ENCODE data around the gene SELENOW. TPM values are rescaled to one million over a fixed set of nuclear protein-coding genes. Genes with fewer than 3 reads are reported as not detected.
"Not testable (repeated sequence)": the region's sequence is repeated elsewhere in the genome, so short reads cannot be mapped to it uniquely, and the experiment has no call there.

The SELENOW gene
- total RNA-seq, 4 donors from 2014 or later: 487 to 722 (median 609) TPM

DNA sequence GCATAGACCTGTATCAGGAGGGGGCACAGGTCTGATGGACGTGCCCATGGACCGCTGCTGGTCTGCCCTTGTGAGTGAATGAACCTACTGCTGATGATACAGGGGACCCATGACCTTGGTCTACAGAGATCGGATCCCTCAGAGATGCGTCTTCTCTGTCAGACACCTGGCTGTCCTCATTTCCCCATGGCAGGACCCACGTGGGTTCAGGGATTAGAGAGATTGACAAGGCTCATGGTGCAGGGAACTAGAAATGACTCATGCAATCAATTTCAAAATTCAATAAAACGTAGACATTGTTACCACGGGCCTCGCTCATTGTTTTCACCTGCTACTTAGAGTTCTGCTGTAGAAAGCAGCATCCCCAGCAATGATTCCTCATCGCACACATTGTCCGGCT is 26.8 kb downstream of the SELENOW start:
- TF ChIP-seq, protein P1, sequence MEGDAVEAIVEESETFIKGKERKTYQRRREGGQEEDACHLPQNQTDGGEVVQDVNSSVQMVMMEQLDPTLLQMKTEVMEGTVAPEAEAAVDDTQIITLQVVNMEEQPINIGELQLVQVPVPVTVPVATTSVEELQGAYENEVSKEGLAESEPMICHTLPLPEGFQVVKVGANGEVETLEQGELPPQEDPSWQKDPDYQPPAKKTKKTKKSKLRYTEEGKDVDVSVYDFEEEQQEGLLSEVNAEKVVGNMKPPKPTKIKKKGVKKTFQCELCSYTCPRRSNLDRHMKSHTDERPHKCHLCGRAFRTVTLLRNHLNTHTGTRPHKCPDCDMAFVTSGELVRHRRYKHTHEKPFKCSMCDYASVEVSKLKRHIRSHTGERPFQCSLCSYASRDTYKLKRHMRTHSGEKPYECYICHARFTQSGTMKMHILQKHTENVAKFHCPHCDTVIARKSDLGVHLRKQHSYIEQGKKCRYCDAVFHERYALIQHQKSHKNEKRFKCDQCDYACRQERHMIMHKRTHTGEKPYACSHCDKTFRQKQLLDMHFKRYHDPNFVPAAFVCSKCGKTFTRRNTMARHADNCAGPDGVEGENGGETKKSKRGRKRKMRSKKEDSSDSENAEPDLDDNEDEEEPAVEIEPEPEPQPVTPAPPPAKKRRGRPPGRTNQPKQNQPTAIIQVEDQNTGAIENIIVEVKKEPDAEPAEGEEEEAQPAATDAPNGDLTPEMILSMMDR (IDR thresholded peaks at IDR 0.05): no peak
- no peak for TF ChIP-seq POLR2A (IDR thresholded peaks at IDR 0.05)
- H3K4me3 ChIP-seq (ENCODE audit: low read depth, poor library complexity, severe bottlenecking): no peak overlapping the region
- 85 to 90% methylated on average over 10 of the region's 10 CpGs for WGBS, 2 donors
- intact Hi-C loops (cut with DNase I; ENCODE audit: low total_unique reads): no loop called here
- no peak for DNase-seq (ENCODE audit: low spot score in 2 of 2)

DNA sequence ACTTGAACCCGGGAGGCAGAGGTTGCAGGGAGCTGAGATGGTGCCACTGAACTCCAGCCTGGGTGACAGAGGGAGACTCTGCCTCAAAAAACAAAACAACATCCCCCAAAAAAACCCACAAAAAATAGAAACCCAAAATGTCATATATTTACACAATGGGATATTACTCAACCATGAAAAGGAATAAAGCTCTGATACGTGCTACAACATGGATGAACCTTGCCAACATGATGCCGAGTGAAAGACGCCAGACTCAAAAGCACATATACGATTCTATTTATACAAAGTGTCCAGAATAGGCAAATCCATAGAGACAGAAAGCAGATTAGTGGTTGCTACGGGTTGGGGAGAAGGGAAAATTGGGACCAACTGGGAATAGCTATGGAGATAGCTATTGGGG is 27.9 kb downstream of the SELENOW start:
- TF ChIP-seq POLR2A (IDR thresholded peaks at IDR 0.05): no peak
- TF ChIP-seq, protein P1 (IDR thresholded peaks at IDR 0.05): no peak
- no peak for DNase-seq (ENCODE audit: low spot score in 2 of 2)
- no peak overlapping the region for H3K4me3 ChIP-seq (ENCODE audit: low read depth, poor library complexity, severe bottlenecking)
- 85 to 88% methylated on average over 6 of the region's 6 CpGs for WGBS, 2 donors
- intact Hi-C loops (cut with DNase I; ENCODE audit: low total_unique reads): no loop called here

DNA sequence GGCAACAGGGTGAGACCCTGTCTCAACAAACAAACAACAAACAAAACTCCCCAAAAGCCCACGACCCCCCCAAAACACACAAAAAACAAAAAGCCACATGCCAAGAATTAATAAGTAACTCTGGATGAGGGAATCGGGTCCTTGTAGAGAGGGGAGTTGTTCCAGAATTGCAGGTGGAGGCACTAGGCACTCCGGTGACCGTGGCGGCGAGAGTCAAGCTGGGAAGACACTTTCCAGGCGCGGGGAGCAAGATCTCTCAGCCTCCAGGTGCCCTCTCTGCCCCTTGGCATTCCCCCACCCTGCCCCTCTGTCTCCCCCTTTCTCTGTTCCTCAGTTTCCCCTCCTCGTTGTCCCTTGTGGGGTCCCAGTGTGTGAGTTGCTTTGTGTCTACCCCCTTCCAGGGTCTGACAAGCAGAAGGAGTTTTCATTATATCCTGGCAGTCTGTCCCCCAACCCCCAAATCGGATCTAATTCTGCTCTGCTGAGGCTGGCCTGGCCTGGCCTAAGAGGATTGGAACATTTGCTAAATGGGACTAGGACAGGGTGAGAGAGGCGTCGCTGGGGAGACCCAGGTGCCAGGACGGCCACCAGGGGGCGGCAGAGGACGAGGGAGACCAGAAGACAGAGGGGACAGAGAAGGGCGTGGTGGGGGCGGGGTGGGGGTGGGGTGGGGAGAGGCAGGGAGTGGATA is 34.9 kb downstream of the SELENOW start:
- peak; percentile 29 to 90 for DNase-seq (ENCODE audit: low spot score in 2 of 2)
- intact Hi-C loops (cut with DNase I; ENCODE audit: low total_unique reads): no loop called here
- WGBS, 2 donors: 38 to 40% methylated on average over 16 to 17 of the region's 17 CpGs
- H3K4me3 ChIP-seq (ENCODE audit: low read depth, poor library complexity, severe bottlenecking): no peak overlapping the region
- no peak for TF ChIP-seq POLR2A (IDR thresholded peaks at IDR 0.05)
- TF ChIP-seq, protein P1 (IDR thresholded peaks at IDR 0.05): no peak

DNA sequence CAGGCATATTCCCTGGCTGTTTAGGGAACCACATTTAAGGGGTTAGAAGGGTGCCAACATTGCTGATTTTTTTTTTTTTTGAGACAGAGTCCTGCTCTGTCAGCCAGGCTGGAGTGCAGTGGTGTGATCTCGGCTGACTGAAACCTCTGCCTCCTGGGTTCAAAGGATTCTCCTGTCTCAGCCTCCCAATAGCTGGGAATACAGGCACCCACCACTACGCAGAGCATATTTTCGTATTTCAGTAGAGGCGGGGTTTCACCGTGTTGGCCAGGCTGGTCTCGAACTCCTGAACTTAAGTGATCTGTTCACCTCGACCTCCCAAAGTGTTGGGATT is 35.5 kb downstream of the SELENOW start:
- intact Hi-C loops (cut with DNase I; ENCODE audit: low total_unique reads): no loop called here
- 60 to 61% methylated on average over 7 of the region's 7 CpGs for WGBS, 2 donors
- TF ChIP-seq, protein P1 (IDR thresholded peaks at IDR 0.05): no peak
- no peak for TF ChIP-seq POLR2A (IDR thresholded peaks at IDR 0.05)
- H3K4me3 ChIP-seq (ENCODE audit: low read depth, poor library complexity, severe bottlenecking): no peak overlapping the region
- DNase-seq (ENCODE audit: low spot score in 2 of 2): no peak

DNA sequence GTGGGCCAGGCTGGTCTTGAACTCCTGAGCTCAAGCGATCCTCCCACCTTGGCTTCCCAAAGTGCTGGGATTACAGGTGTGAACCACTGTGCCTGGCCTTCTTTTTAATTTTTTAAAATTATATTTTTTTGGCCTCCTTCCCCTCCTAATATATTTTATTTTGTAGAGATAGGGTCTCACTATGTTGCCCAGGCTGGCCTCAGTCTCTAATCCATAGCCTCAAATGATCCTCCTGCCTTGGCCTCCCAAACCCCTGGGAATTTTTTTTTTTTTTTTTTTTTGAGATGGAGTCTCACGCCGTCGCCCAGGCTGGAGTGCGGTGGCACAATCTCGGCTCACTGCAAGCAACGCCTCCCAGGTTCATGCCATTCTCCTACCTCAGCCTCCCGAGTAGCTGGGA is 37.8 kb downstream of the SELENOW start:
- 95 to 99% methylated on average over 8 of the region's 8 CpGs for WGBS, 2 donors
- DNase-seq (ENCODE audit: low spot score in 2 of 2); intact Hi-C loops (cut with DNase I; ENCODE audit: low total_unique reads): not testable (repeated sequence)

DNA sequence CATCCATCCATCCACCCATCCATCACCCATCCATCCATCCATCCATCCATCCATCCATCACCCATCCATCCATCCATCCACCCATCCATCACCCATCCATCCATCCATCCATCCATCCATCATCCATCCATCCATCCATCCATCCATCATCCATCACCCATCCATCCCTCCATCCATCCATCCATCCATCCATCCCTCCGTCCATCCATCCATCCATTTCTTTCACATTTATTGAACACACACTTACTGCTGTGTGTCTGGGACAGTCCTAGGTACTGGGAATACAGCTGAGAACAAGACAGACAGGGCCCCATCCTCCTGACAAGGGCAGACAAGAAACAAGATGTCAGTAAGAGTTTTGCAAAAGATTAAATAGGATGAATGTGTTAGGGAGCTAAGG is 39.7 kb downstream of the SELENOW start:
- 93 to 100% methylated on average over 1 of the region's 1 CpG for WGBS, 2 donors
- H3K4me3 ChIP-seq (ENCODE audit: low read depth, poor library complexity, severe bottlenecking); DNase-seq (ENCODE audit: low spot score in 2 of 2); intact Hi-C loops (cut with DNase I; ENCODE audit: low total_unique reads): not testable (repeated sequence)

More for the DNA sequence above, 37.8 kb downstream of the SELENOW start:
- H3K4me3 ChIP-seq (ENCODE audit: low read depth, poor library complexity, severe bottlenecking): not testable (repeated sequence)

DNA sequence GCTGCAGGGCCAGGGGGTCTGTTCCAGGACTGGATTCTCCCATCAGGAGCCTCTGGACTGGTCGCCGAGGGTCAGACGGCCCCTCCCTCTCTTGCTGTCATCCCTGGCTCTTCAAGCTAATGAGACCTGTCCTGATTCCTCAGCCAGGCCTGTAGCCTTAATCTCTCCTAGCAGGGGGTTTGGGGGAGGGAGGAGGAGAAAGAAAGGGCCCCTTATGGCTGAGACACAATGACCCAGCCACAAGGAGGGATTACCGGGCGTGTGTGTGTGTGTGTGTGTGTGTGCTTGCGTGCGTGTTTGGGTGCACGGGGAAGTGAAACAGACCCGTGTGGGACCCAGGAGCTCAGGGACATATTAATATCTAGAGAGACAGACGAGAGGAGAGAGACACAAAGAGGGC is 41.4 kb downstream of the SELENOW start:
- no peak overlapping the region for H3K4me3 ChIP-seq (ENCODE audit: low read depth, poor library complexity, severe bottlenecking)
- 22 to 25% methylated on average over 10 of the region's 10 CpGs for WGBS, 2 donors
- no peak for DNase-seq (ENCODE audit: low spot score in 2 of 2)
- TF ChIP-seq, protein P1 (IDR thresholded peaks at IDR 0.05): no peak
- no peak for TF ChIP-seq POLR2A (IDR thresholded peaks at IDR 0.05)
- intact Hi-C loops (cut with DNase I; ENCODE audit: low total_unique reads): no loop called here

Data from lower leg skin (tissue), 4 donors.